SW480 (cell line): Measurements from ENCODE around the gene PIGK.

Source experiments
- DNase-seq: peaks from one replicate; pipeline ENCODE4 v3.0.0-alpha.2; 2016; ENCODE audit warnings: low spot score

The PIGK gene

DNA sequence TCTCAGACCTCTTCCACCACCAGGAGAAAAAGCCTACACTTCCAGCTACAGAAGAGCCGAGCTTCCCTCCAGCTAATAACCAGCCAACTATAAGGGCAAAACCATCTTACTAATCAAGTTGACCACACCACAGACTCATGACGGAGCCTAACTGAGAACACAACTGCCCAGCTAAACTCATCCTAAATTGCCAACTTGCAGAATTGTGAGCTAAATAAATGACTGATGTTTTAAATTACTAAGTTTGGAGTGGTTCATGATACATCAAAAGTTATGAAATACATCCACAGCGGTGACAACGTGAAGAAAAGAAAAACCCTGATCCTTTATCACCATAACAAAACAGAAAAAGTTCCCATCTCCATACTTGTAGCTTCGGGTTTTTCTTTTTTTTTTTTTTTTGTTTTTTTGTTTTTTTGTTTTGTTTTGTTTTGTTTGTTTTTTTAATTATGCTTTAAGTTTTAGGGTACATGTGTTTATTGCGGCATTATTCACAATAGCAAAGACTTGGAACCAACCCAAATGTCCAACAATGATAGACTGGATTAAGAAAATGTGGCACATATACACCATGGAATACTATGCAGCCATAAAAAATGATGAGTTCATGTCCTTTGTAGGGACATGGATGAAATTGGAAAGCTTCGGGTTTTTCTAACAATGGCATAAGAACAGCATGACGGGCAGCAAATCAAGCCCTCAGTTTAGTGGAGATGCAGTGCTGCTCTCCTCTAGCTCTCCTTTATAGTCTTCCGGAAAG is 122.6 kb downstream of the PIGK start:
- no peak for DNase-seq

DNA sequence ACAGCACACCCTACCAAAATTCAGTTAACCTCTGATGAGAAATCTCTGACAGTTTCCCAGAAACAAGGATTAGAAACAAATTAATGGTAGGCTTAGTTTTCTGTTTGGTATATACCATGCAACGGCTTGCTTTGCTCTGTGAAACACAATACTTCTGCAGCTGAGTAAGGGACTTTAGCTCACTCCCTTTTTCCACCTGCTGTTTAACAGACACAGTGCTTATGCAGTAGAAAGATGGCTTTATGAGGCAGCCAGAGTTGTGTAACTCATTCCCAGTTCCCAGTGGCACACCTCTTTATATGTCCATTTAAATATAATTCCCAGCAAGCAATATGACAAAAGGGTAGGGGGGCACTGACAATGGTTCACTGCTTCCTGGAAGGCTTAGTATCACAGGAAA is 124.0 kb downstream of the PIGK start:
- no peak for DNase-seq

DNA sequence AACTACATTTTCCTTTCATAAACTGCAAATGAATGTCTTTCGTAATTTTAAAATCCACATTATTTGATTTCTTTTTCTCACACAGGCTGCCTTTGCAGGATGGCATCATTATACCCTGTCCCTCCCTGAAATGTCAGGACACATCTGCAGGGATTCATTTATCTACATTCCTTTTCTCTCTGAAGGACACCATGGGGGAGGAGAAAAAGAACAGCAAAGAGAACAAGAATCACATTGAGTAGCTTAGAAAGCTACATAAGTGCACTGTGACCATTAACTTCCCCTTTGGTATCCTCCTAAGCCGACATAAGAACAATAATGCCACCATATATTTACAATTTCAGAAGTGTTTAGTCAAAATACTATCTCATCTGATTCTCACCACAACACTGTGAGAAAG is 129.5 kb downstream of the PIGK start:
- DNase-seq: no peak

DNA sequence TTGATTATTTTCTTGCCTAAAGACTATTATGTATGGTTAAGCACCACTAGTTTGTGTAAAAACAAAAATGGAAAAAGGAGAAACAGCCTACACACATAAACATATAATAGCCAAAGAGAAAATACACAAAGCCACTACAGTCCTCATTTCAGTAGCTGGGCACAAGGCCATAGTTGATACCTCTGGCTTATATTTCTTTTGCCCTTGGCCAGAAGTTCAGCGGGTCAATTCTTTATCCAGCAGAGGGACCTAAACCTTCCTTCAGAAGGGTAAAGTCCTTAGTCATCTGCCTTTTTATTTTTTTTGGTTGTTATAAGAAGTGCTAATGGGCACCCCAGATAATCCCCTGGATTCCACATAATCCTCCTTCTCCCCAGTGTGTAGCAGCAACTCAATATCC is 134.1 kb downstream of the PIGK start:
- DNase-seq: no peak

DNA sequence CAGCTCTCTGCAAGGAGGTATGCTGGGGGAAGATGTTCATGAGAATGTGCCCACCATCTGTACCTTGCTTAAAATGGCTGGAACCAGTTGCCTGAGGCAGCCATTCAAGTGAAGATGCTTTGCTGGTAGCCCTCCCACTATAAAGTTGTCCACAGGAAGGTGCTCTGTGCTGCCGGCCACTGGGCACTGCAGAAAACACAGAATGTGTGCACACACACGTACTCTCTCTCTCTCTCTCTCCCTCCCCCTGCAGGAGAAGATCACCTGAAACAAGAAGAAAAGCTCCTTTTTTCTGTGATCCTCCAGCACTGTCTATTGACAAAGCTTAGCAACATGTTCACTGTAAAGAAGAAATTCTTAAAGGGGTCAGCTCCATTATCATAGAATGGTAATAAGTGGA is 134.8 kb downstream of the PIGK start:
- DNase-seq: no peak

DNA sequence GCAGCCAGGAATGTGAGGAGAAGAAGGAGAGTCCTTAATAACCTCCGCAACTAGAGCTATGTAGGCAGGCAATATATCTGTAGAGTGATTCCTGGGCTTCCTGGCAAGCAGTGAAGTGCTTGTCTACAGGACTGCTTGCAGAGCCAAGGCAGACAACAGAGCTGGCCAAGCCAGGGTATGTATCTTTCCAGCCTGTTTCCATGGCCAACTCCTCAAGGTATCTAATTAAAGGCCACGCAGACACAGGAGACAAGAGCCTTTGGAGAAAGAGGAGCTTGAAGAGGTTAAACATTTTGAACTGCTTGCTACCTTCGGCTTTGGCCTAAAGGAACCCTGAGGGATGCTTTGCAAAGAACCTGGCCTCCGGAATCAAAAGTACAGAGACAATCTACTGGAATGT is 137.4 kb downstream of the PIGK start:
- DNase-seq: no peak

DNA sequence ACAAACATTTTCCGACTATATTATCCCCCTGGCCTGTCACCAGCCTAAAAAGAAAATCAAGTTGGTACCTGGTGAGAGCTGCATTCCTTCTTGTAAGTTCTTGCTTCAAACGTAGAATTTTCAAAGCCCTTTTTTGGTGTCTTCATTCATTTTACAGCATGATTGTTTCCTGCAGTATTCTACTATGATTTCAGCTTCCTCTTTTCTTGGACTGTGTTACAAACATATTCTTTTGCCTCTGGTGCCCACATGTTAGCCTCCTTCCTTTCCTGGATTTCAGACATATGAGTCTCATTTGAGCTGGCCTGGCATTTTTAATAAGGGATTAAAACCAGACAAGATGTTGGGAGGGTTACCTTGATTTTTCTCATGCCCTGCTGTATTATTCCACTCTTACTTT is 142.5 kb downstream of the PIGK start:
- DNase-seq: no peak

DNA sequence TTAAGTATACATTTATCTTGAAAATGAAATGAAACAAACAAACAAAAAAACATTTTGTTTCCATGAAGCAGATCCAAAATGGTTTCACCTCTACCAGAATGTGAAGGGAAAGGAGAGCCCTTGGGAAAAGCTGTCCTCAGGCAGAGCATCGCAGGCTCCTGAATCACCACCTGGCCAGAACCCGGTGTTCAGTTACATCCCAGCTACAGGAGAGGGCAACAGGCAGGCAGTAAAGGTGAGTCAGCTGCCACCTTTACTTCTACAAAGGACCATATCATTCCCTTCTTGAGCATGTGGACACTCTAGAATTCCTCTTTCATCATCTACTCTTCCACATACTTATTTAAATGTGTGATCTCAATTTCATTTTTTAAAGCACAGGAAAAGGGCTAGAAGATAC is 151.2 kb downstream of the PIGK start:
- peak; percentile 43 for DNase-seq

DNA sequence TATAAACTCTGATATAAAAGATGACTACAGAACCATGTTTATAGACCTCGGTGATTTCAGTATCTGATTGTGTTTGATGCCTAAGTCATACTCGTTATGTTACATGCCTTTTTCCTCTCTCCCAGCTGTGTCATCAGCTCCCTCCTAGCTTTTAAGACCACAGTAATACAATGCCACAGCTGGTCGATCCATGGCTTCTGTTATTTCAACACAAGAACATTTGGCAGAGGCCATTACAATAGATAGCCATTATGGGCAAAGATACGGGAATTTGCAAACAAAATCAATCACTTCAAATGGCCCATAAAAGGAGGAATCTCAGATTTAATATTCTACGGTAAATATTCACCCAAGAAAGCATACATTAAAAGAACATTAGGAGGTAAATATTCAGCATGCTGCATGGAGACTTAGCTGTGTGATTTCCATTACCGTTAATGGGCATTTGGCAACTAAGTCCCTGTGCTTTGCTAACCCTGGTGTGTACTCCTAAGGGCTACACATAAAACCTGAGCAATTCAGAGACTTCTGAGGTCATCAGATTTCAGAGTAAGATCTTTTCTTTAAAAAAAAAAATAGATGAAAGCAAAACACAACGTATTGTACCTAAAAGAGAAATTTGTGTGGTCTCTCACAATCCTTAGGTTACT is 153.4 kb downstream of the PIGK start:
- DNase-seq: no peak

DNA sequence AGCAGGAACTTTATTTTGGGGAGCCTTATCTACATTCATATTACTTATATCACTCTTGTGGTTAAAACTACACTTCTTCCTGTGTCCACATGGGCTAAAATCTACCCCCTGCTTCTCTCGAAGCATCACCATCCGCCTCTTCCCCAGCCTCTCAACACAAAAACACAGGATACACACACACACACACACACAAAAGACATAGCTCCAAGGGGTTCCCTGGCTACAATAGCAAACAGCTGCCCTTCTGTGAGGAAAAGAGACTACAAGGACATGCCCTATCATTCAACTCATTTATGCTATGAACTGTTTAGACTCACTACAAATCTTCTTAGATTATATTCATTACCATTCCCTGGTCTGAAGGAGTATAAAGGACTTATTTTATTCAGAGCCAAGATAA is 155.0 kb downstream of the PIGK start:
- DNase-seq: no peak

DNA sequence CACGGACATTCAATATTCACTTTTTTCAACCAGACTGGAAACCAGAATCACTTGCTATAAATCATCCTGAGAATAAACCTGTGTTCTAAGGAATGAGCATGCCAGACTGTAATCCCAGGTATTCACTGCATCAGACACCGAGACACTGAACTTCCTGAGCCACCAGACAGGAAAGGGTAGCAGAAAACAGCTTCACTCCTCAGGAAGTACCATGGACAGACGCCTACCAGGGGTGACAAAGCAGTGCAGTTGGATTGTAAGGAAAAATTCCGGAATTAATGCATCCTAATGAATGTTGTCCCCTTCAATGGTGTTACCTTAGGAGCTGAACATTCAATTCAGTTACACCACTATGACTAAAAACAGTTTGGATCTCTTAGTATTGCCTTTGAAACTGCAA is 156.1 kb downstream of the PIGK start:
- no peak for DNase-seq

DNA sequence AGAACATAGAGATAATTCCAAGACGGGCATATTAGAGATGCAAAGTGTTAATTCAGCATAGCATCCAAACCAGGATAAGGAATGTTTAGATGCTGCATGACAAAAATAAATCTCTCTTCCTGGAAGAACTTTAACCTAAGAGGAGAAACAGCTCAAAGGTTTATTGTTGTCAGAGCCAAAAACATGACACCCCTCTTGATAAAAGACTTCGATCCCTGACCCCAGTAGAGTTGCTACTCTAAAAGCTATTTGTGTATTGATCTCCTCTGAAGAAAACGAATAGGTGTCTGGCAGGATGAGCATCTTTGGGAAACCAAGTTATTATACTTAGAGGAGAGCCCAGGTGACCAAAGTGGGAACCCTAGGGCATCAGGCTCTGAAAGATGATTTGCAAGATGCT is 158.1 kb downstream of the PIGK start:
- DNase-seq: no peak

DNA sequence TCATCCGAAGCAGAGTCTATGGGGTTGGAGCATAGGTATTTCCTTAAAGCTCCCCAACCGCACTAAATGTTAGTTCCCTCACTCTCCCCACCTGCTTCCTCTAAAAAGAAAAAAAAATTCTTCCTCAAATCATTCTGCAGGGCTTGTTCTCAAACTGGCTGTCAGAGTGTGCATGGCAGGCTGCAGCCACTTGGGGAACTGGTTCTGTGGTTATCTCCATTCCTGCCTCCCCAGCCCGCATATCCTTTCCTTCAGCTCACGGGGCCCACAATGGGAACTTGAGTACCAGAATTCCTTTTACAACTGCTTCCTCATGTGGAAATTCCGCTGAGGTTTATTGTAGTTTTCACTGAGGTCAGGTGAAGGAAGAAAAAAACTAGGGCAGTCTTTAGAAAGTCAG is 159.2 kb downstream of the PIGK start:
- DNase-seq: no peak

DNA sequence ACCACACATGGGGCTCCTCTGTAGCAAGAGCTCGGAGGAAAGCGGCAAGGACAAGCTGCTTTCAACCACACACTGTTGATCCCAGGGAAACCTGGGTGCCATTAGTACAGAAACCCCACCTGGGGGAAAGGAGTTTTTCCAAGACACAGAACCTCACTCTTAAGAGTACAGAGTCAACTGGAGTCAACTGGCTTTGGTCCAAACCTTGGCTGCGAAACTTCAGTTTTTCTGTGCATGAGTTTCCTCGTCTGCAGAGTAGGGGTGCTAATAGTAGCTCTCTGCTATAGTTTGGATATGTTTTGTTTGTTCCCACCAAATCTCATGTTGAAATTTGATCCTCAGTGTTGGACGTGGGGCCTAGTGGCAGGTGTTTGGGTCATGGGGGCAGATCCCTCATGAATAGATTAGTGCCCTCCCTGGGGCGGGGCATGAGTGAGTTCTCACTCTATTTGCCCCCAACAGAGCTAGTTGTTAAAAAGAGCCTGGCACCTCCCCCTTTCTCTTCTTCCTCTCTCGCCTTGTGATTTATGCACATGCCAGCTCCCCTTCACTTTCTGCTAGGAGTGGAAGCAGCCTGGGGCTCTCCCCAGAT is 161.1 kb downstream of the PIGK start:
- DNase-seq: no peak

DNA sequence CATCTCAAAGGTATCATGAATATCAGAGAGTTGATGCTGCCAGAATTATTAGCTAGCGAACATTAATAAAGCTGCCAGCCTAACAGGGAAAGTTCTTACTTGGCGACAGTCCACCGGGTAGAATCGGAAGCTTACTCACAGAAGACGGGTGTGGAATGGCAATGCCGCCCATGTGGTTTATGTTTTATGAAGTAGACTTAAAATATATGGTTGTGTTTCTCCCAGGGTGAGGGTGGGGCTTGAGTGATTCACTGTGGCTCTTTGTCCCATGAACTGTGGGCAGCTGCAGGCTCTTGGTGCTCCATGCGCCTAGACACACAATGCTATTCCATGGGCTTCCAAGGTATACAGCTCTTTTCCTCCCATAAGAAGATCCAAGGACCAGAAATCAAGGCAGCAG is 162.7 kb downstream of the PIGK start:
- peak; percentile 63 for DNase-seq

DNA sequence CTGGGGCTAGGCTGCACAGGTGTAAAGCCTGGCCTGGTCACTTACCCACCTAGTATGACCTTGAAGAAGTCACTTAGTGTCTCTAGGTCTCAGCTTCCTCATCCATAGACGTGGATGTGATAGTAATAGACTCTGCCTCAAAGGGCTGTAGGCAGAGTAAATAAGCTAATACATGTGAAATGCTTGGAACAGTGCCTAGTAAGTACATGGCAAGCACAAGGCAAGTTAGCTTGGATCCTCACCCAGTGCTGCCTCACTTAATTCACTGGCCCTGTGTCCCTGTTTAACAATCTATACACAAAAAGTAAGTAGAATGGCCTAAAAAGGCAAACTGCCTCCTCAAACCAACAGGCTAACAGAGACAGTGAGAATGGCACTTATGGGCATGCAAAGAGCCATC is 167.8 kb downstream of the PIGK start:
- DNase-seq: no peak

DNA sequence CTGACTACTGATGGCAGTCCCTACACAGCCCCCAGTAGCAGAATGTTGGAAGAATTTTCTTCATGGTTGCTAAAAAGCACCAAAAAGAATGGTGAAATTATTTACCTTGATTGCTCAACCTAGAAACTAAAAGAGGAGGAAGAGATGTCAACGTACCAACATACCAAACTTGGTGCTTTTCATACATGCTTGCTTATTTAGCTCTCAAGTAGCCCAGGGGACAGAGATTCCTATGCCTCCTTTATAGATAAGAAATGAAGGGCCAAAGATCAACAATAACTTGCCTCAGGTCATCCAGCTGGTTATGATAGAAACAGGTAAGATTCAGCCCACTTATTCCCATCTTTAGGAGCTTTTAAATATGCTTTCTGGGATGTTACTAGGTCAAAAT is 170.6 kb downstream of the PIGK start:
- DNase-seq: no peak

DNA sequence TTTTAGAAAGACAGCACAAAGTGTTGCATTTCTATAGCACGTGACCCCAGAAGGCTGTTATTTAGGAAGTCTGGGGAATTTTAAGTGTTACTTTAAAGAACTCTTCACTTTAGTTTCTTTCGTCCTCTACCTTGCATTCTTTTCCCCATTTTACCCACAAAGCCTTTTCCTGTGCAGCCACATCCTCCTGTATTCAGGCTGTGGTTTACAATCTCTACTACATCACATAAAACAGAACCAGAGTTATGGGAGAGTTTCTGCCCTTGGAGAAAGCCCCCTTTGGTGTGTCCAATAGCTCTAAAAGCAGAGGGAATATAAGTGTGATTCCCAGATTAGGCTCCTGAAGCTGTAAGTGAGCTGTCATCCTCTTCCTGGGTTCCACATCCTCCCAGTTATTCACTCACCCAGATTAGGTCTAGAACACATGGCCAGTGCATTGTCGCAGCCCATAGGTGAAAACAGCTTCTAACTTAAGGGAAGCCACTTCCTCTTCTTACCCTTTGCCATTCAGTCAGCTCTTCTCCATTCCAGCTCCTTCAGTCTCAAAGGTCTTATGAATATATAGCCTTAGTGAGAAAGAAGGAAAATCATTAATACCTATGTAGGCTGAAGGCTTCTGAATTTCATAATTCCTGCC is 171.1 kb downstream of the PIGK start:
- DNase-seq: no peak

DNA sequence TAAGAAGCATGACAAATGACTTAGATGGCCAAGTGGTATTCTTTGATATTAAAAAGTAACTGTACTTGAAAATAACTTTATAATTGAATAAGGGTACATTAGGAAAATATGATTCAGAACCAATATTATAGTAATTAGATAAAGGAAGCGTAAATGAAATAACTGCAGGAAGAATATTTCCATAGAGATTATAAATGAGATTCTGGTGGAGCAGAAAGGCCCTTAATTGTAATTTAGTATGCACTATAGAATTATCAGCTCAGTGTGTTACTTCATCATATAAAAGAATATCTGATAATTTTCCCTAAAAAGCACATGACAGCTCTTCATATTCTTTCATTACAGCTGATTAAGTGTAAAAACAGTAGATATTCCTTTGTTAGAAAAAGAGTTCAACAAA is 171.7 kb downstream of the PIGK start:
- no peak for DNase-seq

DNA sequence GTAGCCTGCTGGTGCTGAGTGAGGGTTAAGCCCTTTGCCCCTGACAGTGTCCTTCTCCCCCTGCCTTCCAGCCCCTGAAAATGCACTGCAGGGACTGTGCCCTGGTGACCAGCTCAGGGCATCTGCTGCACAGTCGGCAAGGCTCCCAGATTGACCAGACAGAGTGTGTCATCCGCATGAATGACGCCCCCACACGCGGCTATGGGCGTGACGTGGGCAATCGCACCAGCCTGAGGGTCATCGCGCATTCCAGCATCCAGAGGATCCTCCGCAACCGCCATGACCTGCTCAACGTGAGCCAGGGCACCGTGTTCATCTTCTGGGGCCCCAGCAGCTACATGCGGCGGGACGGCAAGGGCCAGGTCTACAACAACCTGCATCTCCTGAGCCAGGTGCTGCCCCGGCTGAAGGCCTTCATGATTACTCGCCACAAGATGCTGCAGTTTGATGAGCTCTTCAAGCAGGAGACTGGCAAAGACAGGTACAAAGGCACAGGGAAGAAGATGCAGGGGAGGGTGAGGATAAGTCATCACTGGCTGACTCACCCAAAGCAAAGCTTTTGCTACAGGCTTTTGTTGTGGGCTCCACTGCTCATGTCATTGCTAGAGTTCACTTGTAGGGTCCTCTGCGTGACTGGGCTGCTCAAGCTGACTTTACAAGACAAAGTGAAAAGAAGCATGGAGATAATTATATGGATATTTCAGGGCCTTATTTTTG is 174.9 kb downstream of the PIGK start:
- no peak for DNase-seq

DNA sequence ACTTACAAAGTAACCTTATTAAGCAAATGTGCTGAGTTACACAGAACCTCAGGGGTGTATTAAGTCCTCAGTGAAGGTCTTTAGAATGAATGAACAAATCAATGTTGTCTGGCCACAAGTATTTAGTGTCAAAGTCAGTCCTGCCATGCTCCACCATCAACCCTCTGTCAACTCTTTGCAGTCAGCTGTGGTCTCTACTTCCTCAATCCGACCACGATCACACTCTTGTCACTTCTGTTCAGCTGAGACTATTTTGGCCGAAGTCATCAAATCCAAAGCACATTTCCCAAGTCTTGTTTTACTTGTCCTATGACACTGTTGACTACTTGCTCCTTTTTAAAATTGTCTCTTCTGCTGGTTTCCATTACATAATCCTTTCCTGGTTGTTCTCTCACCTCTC is 178.4 kb downstream of the PIGK start:
- no peak for DNase-seq

DNA sequence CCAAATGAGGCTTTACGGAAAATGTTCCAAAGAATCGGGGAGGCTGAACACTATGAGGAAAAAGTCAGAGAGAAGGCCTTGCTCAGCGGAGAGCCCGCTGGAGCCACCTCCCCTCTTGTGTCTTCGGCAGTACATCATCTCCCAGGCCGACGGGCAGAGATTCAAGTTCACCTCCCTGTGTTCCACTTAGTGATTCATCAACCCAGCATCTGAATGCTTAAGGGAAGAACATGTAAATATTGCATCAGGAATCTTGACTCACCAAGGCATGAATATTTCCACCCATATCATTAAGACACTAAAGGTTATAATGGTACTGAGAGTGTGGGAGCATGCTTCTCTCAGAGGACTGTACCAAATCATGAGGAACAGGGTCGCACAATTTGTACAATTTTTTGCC is 179.5 kb downstream of the PIGK start:
- DNase-seq: peak; percentile 14

DNA sequence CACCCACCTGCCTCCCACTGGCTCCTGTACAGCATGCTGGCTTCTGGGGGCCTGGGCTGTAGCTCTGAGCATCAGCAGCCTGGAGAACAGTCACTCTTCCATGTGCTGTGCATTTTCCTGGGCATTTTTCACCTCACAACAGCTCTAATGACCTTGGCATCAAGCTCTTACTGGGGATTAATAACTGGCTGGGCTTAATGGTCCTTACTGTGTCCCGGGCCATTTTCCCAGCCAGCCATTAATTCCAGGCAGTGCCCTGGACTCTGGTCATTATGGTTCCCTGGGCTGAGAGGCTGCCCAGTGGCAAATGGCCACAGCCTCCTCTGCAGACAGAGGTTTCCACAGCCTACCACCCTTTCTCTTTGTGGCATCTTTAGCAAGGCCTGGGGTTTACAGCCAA is 180.1 kb downstream of the PIGK start:
- no peak for DNase-seq
